MV-4-11 (cell line): Measurements from ENCODE around the gene CAPN5.

Experiments
- DNase-seq: peaks from one replicate; lab custom pipeline; 2025; lab: John Stamatoyannopoulos, UW

Gene CAPN5

GRCh38 chr11:77173494-77173893 lies 106.7 kb downstream of the CAPN5 start:
- no peak for DNase-seq

GRCh38 chr11:77174559-77174958 lies 107.8 kb downstream of the CAPN5 start:
- no peak for DNase-seq

- peak; percentile 82 for DNase-seq
Observed at GRCh38 chr11:77175021-77175842, 108.5 kb downstream of the CAPN5 start.
